GM13976 (cell line): ENCODE data around the gene RBBP5.

ENCODE experiments used
- DNase-seq: peaks from one replicate; pipeline ENCODE4 v3.0.0; 2012; ENCODE audit warnings: low spot score
- in situ Hi-C: fragments of 300-500 bp; cut with MboI; formaldehyde crosslinking; loops from one replicate; pipeline ENCODE4 v1.12.0; 2022; ENCODE audit warnings: low sequenced_read_pairs, mixed read lengths, inconsistent platforms; ENCODE audit not compliant: unreplicated experiment
- TF ChIP-seq, protein P1 (sequence below): IDR thresholded peaks from 2 replicates; pipeline ENCODE4 v1.5.1; 2012; ENCODE audit warnings: borderline replicate concordance, mild to moderate bottlenecking; ENCODE audit not compliant: insufficient read depth; ENCODE audit errors: extremely low read depth, missing control alignments, control extremely low read depth

The RBBP5 gene

DNA sequence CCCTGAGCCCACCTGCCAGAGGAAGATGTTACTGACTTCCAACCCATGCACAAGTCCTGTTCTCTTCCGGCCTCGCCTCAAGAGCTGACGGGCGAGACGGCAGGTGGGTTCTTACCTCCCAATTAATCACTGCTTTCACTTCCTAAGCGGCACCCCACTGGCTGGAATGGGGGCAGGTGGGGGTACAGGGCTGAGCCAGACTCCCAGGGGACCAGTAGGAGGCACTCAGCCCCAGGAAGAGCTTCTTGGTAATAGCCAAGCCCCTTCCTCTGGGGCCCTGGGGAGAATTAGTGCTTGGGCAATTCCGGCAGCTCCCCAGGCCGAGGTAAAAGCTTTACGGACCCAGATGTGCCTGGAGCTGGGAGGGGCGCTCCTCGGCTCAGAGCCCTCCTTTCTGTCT lies 69.1 kb downstream of the RBBP5 start:
- in situ Hi-C loops: no loop called here
- TF ChIP-seq, protein P1, sequence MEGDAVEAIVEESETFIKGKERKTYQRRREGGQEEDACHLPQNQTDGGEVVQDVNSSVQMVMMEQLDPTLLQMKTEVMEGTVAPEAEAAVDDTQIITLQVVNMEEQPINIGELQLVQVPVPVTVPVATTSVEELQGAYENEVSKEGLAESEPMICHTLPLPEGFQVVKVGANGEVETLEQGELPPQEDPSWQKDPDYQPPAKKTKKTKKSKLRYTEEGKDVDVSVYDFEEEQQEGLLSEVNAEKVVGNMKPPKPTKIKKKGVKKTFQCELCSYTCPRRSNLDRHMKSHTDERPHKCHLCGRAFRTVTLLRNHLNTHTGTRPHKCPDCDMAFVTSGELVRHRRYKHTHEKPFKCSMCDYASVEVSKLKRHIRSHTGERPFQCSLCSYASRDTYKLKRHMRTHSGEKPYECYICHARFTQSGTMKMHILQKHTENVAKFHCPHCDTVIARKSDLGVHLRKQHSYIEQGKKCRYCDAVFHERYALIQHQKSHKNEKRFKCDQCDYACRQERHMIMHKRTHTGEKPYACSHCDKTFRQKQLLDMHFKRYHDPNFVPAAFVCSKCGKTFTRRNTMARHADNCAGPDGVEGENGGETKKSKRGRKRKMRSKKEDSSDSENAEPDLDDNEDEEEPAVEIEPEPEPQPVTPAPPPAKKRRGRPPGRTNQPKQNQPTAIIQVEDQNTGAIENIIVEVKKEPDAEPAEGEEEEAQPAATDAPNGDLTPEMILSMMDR: no peak
- DNase-seq: no peak

DNA sequence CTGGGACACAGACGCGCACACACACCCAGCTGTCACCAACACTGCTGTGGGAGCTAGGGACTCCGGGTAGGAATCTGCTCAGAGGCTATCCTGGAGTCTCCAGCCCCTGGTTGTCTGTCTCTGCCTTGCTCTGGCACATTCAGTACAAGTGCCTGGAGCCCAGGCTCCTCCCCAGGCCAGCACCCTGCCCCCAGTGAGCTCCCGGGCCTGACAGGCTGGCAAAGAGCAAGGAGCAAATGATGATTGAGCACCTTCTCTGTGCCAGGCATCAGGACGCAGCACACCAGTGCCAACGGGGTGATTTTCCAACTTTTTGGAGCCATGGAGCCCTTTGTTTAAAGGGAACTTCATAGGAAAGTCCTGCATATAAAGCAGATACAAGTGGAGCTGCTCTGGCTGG lies 72.3 kb downstream of the RBBP5 start:
- DNase-seq: no peak
- in situ Hi-C loops: no loop called here
- TF ChIP-seq, protein P1: no peak

DNA sequence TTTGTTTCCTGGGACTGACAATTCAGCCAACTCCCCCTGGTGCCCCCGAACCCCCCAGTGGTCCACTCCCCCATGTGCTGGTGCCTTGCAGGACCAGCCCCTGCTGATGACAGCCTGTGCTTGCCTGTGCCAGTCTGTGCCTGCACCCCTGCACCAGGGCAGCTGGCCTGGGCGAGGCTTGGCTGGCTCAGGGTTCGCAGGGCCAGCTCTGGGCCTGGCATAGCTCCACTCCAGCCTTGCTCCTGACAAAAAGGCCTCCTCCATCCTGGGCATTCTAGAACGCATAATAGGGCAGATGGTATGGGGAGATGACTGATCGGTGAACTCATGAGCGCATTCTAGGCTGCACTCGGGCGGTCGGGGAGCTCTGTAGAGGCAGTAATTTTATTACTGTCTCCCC lies 73.4 kb downstream of the RBBP5 start:
- in situ Hi-C loops: no loop called here
- DNase-seq: no peak
- TF ChIP-seq, protein P1: no peak

DNA sequence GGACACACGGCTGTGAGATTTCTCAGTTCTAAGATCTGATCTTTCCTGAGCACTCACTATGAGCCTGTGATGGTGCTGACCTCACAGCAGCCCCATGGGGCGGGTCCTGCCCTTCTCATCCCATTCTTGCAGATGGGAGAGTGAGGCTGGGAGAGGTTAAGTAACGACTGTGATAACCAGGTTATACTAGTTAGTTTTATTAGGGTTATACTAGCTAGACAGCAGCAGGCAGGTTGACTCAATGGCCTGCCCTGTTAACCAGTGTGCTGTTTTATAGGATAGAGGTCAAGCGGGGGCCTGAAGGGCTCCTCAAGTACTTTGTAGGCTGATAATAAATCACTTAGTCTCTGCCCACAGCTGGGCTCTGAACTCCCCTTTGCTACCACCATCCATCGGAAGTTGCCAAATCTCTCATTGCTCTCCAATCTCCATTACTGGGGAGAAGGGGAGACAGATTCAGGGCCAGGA lies 74.0 kb downstream of the RBBP5 start:
- in situ Hi-C loops: no loop called here
- TF ChIP-seq, protein P1: no peak
- DNase-seq: no peak

DNA sequence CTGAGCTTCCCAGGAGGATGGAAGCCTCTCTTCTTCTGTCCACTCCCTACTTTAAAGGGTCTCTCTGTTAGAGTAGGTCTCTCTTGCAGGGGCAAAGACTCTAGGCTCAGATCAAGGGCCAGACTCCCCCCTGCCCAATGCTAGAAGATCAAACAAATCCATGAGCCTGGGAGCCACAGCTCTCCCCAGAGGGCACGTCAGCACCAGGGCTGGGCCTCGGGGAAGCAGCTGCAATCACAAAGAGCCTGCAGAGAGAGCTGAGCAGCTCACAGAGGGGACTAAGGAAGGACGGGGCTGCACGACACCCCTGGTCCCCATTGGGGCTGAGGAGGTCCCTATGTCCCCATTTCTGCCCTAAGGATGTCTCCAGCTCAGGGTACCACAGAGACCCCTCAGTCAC lies 74.9 kb downstream of the RBBP5 start:
- in situ Hi-C loops: no loop called here
- no peak for DNase-seq
- TF ChIP-seq, protein P1: no peak

DNA sequence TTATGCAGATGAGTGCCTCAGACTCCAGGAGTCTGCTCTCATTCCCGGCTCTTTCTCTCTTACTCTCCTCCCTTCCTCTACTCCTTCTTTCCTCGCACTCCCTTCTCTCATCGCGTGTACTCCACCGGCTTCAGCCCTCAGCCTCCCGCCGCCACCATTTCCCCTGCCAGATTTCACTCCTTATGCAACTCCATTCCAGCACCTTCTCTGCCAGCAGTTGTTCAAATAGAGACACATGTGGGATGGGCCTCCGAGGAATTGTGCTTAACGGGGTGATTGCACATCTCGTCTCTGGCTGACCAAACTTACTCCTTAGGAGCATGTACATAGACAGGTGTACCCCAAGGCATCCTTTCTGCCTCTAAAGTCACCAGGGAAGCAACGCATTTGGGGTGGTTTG lies 76.6 kb downstream of the RBBP5 start:
- in situ Hi-C loops: no loop called here
- no peak for DNase-seq
- TF ChIP-seq, protein P1: no peak

DNA sequence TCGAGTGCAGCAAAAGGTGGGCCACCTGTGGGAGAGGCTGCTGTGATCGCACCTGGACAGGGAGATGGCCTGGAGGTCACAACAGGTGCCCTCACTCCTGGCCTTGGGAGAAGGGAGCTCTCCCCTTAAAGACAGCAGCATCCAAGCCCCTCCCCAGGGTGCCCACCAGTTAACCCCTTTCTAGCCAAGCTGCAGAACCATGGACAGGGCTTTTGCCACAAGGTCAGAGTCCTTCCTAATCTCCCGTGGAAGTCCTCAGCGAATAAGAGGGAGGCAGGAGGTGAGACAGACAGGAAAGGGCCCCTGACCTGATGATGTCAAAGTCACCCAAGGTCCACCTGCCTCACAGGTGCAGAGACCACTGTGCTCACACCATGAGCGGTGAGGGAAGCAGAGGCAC lies 77.0 kb downstream of the RBBP5 start:
- no peak for DNase-seq
- in situ Hi-C loops: no loop called here
- TF ChIP-seq, protein P1: no peak
